Suppressor macrophage treated with lipopolysaccharide for 1 hour (primary cell): ENCODE measurements around the gene FECH.

Experiments
- DNase-seq, 3 donors: peaks; one replicate each; pipeline ENCODE4 v3.0.0-alpha.2; 2020 to 2022

The FECH gene

DNA sequence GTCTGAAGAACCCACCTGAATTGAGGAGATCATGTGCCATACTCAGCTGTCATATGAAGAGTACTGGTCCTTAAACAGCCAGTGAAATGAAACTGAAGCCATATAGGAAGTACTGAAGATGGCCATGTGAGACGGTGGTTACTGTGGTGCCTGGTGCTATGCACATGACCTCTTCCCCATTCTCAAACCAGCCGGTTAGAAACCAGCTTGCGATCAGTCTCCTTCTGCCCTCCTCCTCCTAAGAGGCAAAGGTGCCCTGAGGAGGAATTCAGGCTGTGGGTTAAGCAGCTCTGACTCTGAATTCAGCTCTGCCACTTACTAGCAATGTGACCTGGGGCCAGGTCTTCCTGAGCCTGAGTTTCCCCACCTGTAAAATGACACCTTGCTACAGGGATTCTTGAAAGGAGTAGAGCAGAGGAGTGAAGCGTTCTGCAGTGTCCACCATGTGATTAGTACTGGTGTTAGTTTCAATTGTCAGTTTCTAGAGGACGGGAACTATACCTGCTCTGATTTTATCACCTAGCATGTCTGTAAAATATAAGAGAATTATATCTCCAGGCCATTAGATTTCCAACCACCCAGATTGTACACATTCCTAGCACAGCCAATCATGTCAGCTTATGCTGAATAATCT is 5.1 kb downstream of the FECH start:
- DNase-seq = peak; percentile 72 to 76 (median 73)

DNA sequence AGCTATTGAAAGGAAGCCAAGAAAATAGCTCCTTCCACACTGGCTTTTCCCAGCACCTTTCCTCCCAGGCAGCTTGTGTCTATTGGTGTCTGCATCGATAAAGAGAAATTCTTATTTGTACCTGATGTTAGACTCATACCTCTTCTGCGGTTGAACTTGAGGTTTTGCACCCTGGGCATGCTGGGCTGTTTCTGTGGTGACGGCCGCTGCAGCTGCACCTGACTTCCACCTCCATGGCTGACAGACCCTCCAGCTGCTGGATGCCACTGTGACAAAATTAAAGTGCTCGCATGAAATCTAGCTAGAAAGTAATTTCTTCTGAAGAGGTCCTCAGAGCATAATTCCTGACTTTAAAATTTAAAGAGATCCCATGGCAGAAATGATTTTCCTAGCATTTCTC is 6.6 kb downstream of the FECH start:
- no peak for DNase-seq

DNA sequence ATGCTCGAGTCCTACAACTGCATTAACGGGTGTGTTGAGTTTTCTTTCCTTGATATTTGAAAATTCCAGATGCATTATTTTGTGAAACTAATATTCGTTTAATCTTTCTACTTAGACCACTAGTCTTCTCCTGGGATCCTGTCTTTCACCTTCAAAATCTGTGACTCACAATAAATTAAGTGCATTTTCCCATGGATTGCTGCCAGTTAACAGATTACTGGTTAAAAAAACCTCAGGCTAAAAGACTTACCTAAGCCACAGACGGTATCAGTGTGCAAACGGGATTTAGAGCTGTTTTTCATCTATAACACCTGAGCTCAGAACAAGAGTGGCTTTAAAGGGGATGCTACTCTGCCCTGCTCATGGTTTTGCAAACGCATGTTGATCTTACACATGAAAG is 10.2 kb downstream of the FECH start:
- DNase-seq = no peak

DNA sequence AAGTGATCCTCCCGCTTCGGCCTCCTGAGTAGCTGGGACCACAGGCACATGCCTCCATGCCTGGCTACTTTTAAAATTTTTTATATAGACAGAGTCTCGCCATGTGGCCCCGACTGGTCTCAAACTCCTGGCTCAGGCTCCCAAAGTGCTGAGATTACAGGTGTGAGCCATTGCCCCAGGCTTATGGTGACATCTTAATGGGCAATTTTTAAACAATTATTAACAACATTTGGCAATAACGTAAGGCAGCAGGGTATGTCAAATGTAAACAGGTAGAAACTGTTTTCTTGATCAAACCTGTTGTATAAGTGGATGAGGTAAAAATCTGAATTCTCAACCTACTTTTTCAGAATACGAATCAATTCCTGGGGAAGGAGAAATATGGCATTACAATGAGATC is 11.0 kb downstream of the FECH start:
- no peak for DNase-seq

DNA sequence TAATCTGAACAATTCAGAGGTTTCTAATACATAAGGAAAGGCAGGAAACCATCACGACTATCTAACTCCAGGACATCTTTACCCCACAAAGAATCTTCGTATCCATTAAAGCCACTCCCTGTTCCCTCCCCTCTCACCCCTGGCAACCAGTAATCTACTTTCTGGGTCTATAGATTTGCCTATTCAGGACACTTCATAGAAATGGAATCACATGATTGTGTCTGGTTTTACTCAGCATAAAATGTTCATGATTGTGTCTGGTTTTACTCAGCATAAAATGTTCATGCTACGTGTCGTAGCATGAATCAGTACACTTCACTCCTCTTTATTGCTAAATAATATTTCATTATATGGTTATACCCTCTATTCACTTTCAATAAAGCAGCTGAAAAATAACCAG is 11.6 kb downstream of the FECH start:
- no peak for DNase-seq

DNA sequence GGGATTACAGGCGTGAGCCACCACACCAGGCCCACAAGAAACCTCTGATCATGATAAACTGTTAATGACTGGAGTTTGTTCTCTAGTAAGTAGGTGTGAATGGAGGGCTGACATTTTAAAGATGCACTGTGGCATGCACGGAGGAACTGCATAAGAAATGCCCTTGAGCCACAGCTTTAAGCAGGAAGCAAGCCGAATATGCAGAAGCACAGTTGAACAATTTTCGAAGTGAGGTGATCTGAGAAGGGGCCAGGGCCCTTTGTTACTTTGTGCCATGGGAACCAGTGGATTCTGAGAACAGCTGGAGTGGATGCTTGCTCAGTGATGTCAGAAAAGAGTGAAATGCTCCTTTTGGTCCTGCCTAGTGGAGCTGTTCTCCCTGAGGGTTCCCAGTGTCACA is 16.3 kb downstream of the FECH start:
- no peak for DNase-seq

DNA sequence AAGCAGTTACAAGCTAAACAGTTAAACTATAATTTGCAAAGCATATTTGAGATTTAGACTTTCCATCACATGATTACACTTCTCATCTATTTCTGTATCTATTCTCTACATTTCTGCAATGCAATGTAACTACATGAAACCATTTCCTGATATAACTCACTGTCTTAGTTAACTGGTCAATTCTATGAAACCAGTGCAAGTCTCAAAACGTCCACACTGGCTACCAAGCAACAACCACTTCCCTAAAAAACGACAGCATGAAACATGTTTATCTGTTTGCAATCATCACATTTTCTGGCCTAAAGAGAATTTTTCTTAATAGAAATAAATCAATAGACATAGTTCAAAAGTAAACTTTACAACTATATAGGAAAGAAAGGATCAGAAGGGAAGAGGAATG is 17.4 kb downstream of the FECH start:
- peak in 1 of 3 donors; percentile 15 for DNase-seq

DNA sequence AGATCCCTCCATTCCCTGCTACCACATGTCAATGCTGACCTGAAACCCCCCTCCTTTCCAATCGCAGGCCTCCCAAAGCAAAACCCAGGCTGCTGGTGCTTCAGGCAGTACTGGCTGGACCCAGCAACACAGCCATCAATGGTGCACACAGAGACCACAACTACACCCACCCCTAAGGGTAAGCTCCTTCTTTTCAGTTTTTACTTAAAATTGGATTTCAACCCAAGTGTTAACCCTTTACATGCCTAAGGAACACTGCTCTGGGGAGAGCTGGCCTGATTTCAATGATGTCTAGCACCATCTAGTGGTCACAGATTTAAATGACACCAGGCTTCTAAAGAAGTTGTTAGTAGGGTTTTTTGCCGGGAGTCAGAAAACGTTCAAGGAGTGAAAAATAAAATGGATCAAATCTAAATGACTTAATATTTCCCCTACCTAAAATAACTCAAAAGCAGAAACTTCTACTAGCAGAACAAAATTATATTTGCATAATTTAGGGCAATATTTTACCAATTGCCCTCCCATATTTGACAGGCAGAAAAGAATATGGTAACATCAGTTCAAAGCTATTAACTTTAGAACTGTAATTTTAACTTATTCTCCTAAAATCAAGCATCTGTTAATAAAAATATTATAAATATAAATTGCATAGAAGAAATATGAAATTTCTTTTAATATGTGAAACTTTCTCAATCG is 24.6 kb downstream of the FECH start:
- peak; percentile 68 to 79 (median 77) for DNase-seq

DNA sequence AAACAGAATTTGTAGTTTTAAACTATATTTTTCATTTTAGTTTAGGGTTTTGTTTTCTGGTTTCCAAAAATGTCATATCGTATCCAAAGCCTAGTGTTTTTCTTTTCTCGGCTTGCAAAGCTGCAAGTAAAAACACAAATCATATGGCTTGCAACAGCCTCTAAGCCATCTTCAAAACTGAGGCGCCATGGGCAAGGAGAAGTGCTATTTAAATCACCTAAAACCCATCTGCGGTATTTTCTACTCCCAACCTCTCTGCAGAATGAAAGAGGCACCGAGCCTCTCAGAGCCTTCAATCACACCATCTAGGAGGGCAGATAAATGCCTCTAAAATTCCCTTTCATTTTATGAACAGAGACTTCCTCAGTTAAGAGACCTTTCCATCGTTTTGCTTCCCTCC is 25.2 kb downstream of the FECH start:
- DNase-seq = no peak

DNA sequence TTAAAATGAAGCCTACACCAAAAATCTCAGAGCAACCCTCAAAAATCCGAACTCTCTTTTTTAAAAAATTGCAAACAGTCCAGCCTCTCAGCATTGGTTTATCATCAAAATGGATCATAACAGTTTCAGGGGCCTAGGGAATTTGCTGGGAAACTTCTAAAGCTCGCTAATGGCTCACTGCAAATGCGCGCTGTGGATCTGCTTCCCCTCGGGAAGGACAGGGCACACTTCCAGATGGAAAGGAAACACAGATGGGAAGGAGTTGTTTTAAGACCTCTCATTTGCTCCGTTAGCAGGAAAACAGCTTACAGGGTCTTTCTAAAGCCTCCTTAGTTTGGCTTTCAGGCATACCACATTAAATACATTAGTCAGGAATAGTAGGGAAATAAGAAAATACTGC is 27.2 kb downstream of the FECH start:
- DNase-seq = no peak

DNA sequence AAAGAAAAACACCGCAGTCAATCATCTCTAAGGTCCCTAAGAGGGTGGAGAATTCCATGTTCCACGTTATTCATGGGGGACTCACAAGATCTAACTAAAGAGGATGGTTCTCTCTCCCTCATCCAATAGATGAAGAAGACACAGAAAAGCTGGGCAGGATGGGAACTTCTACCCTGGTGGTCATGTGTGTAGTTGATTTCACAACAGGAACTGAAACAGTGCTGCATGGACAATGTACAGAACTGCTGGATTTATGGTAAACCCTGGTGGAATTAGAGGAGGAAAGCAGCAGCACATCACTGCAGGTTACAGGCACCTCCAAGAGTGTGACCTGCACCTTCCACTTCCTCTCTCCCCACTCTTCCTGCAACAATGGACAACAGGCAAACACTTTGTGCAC is 31.4 kb downstream of the FECH start:
- DNase-seq = peak; percentile 6 to 38 (median 19)

DNA sequence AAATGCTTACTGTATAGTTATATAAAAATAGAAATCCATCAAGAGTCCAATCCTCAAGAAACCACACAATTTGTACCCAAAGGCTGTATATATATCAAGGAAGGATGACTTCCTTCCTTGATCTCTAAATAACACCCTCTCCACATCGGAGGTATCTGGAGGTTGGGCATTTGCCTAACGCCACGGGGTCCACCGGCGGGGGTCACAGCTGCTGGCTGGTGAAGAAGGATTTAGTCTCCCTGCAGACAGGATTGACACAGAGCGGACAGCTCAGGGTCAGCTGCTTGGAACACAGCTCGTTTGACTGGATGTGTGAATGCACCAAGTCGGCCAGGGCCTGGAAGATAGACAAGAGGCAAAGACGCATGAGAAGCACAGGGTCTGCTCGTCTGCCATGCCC is 36.0 kb downstream of the FECH start:
- DNase-seq = no peak

DNA sequence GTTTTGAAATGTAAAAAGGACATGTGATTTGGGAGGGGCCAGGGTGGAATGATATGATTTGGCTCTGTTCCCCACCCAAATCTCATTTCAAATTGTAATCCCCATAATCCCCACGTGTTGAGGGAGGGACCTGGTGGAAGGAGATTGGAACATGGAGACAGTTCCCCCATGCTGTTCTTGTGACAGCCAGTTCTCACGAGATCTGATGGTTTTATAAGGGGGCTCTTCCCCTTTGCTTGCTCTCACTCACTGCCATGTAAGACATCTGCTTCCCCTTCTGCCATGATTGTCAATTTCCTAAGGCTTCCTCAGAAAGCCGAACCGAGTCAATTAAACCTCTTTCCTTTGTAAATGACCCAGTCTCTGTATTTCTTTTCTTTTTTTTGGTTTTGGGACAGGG is 39.2 kb downstream of the FECH start:
- no peak for DNase-seq

DNA sequence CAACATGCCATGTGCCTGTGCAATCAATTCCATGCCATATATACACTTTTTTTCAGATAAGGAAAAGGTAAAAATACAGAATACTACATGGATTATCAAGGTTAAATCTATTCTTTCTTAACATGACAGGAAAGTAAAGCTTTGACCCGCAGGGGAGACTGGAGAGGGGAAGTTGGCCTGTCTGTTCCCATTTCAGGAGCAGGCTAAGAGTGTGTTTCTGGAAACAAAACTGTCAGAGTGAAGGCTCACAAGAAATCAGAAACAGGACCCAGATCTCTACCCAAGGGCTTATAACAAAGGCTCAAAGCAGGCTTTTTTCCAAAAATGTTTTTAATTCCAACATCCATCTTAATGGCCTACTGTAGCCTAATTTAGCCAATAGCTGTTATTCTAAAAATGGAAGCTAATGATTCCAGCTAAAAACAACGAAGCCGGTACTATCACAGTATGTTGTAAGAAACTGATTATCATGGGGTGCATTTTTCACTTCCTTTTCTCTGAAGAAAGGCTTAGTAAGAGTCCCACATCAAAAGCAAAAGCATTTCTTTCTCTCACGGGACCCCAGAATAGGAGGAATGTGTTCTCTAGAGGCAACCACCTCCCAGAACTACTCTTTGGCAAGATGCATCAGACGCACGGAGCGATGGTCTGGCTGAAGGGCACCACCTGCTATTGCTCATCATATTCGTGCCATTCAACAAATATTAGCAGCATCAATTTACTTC is 41.4 kb downstream of the FECH start:
- DNase-seq = peak; percentile 52 to 67 (median 66)

DNA sequence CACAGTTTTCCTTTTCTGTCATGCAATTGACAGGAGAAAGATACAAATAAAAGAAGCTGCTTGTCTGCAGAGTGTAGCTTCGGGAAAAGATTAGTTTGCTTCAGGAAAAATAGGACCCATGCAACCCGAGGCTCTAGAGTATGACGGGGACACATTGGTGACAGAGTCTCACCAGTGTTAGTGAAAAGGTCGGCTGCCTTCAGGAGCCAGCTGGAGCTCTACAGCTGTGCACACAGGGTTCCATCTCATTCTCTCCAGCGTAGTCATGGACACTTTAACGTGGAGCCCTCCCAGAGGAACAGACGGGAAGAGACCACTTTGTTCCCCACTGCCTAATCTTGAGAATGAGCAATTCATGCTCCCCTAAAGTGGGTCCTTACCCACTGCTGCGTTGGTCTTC is 42.9 kb downstream of the FECH start:
- DNase-seq = no peak

DNA sequence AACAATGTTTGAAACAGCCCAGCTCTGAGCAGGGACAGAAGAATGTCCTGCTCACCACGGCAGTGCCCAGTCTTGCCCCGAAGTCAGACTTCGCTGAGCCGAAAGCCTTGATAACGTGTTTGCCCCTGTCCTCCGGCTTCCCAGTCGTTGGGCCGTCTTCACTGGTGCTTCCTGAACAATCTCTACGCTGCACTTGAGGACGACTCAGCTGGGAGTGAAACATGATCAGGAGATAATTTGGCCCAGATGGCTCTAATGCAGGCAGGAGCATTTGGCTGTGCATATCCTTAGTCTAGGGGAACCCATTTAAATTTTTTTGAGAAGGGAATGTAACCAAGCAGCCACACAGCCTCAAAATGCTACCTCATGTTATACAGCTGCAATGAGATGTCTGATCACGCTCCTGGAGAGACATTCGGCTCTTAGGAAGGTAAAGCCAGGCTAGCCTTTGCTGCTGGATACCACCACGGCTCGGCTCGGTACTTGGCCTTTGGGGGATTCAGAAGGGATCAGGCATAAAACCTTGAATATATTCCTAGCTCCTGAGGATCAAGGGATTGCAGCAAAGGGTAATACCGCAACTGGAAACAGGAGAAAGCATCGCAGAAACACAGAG is 43.6 kb downstream of the FECH start:
- DNase-seq = no peak

DNA sequence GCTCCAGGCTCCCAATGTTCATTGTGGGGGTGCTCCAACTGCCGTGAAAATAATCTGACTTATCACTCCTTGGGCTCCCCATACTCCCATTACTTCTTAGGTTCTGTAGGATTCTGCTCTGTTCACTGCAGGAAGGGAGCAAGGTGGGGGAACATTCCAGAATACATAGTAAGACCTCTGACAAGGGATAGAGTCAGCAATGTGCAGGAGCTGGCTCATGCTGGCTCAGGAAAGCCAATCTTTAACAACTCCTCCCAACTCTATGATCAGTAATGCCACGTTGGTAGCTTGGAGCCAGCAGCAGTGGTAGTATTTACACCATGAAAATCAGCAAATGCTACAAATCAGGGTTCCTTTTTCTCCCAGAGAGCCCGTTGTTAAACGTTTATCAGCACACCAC is 44.4 kb downstream of the FECH start:
- DNase-seq = no peak

DNA sequence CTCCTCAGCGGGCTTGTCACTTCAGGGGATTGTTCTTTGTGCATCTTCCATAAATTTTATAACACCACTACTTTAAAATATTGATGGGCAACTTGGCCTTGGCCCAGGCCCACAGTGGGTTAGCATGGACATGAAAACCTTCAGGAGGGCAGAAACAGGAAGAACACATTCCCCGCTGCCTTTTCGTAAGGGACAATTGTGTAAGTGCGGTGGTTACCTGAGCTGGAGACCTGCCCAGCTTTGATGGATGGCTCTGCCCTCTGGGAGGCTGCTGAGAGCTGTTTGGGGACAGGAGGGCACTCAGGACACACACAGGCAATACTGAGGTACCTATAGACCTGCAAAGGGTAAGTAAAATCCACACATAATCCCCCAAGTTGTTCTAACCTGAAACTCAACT is 46.8 kb downstream of the FECH start:
- no peak for DNase-seq

DNA sequence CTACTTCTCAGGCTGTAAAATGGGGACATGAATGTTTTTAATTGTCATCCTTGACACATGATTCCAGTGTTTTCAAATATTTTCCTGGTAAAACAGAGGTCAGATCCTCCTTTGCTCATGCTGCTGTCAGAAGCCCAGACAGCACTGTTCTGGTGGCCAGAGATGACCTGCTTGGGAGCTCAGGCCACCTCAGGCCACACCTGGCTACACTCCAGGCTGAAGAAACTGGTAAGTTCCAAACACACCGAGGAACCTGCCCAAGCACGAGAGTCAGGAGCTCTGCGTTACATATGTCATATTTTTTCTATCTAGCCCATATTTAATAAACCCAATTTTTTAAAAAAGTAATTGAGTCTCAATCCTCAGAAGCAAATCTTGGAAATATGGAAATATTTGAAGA is 47.9 kb downstream of the FECH start:
- no peak for DNase-seq

DNA sequence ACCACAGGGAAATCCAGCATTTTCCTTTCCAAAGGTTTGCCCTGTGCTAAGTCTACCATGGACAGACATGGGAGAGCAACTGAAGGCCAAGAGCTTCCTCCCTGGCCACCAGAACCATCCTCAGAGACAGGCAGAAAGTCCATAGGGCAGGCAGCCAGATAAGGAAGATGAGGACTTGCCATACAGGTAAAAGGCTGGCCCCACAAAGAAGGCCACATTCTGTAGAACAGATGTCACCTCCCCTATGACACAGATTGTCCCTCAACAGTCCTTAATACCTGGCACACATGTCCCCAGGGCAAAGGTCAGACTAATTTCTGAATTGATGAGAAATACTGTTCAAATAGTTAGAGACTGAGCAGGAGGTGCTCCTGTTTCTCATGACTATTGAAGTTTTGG is 52.0 kb downstream of the FECH start:
- DNase-seq = no peak

DNA sequence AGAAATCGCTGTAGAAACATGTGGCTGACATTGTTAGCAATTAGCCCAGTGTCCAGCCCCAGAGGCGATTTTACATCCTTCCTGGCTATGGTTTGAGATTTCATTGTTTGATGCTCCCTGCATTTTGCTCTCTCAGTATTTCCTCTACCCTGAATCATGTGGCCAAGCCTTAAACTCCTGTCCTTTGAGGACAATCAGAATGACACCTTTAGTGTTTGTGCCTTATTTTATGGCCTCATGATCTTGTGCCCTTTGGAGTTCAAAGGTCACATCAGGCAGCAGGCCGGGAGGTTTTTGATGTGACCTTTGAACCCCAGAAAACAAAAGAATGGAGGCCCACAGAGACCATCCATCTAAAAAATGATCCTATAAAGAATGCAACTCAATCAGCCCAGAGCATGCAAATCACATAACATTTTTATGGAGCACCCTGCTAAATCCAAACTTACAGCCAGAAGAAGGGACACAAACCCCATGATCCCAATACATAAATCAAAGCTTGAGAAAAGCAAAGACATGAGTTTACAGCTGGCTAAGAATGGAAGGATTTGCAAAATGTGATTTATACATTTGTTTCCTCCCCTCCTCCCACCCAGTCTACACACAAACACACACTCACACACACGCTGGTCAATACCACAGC is 52.5 kb downstream of the FECH start:
- DNase-seq = no peak

DNA sequence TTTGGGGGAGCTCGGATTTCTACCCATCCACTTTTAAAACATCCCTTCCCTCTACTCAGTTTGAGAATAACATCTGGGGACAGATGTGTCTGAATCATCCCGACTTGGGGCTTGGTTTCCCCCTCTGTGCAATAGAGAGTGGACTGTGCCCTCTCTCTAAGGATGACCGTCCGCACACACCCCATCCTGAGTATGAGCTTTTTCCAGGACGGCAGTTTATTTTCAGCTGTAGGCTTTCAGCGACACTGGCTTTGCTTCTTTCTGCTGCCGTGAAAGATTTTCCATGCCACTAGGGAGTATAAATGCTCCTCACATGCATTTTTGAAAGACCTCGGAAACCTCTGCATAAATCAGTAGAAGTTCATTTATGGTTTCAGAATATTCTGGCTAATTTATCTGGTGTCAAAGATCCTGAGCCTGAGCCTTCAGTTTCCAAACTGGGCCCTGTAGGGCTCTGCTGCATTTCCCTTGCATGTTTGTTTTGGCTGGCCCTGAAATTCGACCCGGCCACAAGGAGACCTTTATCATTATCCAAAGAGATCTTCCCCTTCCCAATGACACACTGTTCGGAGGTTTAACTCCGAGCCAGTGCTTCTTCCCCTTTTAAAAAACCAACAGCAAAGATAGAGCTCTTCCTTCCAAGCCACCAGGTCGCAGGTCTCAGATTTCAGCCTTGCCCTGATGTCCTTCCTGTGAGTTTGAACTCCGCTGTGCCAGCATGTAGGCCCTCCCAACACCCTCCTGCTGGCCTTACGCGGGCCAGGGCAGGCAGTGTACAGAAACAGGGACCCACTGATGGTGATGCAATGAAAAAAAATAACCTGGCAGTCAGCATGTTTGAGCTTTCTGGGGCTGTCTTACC is 53.3 kb downstream of the FECH start:
- no peak for DNase-seq
